BLaER1 (cell line): ENCODE data around the gene PTGDS.
A peak's percentile ranks its signal among the peaks of the same experiment; 100 is the strongest.

Source experiments
- H3K27ac ChIP-seq: shearing (Covaris generic); formaldehyde crosslinking; 2 replicates; pipeline ENCODE4 v1.8.1; 2022
- H3K27me3 ChIP-seq: shearing (Covaris generic); formaldehyde crosslinking; 2 replicates; pipeline ENCODE4 v1.8.1; 2022
- H3K36me3 ChIP-seq: shearing (Covaris generic); formaldehyde crosslinking; 2 replicates; pipeline ENCODE4 v1.8.1; 2022
- H3K4me1 ChIP-seq: shearing (Covaris generic); formaldehyde crosslinking; 2 replicates; pipeline ENCODE4 v1.8.1; 2022
- H3K4me2 ChIP-seq: shearing (Covaris generic); formaldehyde crosslinking; 2 replicates; pipeline ENCODE4 v1.8.1; 2022
- H3K4me3 ChIP-seq: shearing (Covaris generic); formaldehyde crosslinking; 2 replicates; pipeline ENCODE4 v1.8.1; 2022
- H3K9ac ChIP-seq: shearing (Covaris generic); formaldehyde crosslinking; 2 replicates; pipeline ENCODE4 v1.8.1; 2022
- H3K9me3 ChIP-seq: shearing (Covaris generic); formaldehyde crosslinking; 2 replicates; pipeline ENCODE4 v1.8.1; 2022
- H4K20me1 ChIP-seq: shearing (Covaris generic); formaldehyde crosslinking; 2 replicates; pipeline ENCODE4 v1.8.1; 2022
- Cebpa-rat ChIP-seq: shearing (Covaris generic); IDR thresholded peaks from 2 replicates; pipeline ENCODE4 v1.8.1; 2022

Gene PTGDS

GRCh38 chr9:136963341-136963740 lies 14.0 kb upstream of the PTGDS start:
- Histone ChIP-seq H3K36me3 (no peaks in the 10 kb centered on the region), H3K9me3 (no peaks in the 10 kb centered on the region), H3K27me3 (no peaks in the 10 kb centered on the region), H3K4me3 (no peak overlapping the region), H3K4me1 (peaks cover 26% of the 10 kb centered on the region), H3K9ac (no peak overlapping the region), H3K27ac (no peak overlapping the region), H4K20me1 (no peaks in the 10 kb centered on the region), H3K4me2 (no peak overlapping the region)
- TF ChIP-seq Cebpa-rat: no peak

GRCh38 chr9:136963751-136964150 lies 13.6 kb upstream of the PTGDS start:
- H3K9ac ChIP-seq: no peak overlapping the region
- no peak overlapping the region for H3K4me2 ChIP-seq
- H3K27ac ChIP-seq: no peak overlapping the region
- H3K4me1 ChIP-seq: peaks cover 26% of the 10 kb centered on the region
- H3K4me3 ChIP-seq: no peak overlapping the region
- no peaks in the 10 kb centered on the region for H3K36me3 ChIP-seq
- H3K9me3 ChIP-seq: no peaks in the 10 kb centered on the region
- H3K27me3 ChIP-seq: no peaks in the 10 kb centered on the region
- H4K20me1 ChIP-seq: no peaks in the 10 kb centered on the region
- no peak for TF ChIP-seq Cebpa-rat

- Histone ChIP-seq H3K9ac (no peak overlapping the region), H3K9me3 (no peaks in the 10 kb centered on the region), H3K27me3 (no peaks in the 10 kb centered on the region), H3K27ac (no peak overlapping the region), H3K4me1 (peaks cover 26% of the 10 kb centered on the region), H4K20me1 (no peaks in the 10 kb centered on the region), H3K4me2 (no peak overlapping the region), H3K36me3 (no peaks in the 10 kb centered on the region), H3K4me3 (no peak overlapping the region)
- no peak for TF ChIP-seq Cebpa-rat
These were observed 13.1 kb upstream of the PTGDS start for GRCh38 chr9:136964171-136964689.

GRCh38 chr9:136964833-136965422 lies 12.4 kb upstream of the PTGDS start:
- no peak for TF ChIP-seq Cebpa-rat
- Histone ChIP-seq H3K27me3 (no peaks in the 10 kb centered on the region), H3K9me3 (no peaks in the 10 kb centered on the region), H3K4me1 (peaks cover 21% of the 10 kb centered on the region), H3K9ac (no peak overlapping the region), H3K4me2 (no peak overlapping the region), H3K36me3 (no peaks in the 10 kb centered on the region), H3K27ac (no peak overlapping the region), H4K20me1 (no peaks in the 10 kb centered on the region), H3K4me3 (no peak overlapping the region)

- H3K36me3 ChIP-seq: no peaks in the 10 kb centered on the region
- peak overlapping the region; percentile 71 for H3K4me2 ChIP-seq
- TF ChIP-seq Cebpa-rat: no peak
- H3K9ac ChIP-seq: 0 out of 2 replicates have a peak overlapping the region, but pooled peaks have one; percentile 24
- H3K27me3 ChIP-seq: no peaks in the 10 kb centered on the region
- no peaks in the 10 kb centered on the region for H3K9me3 ChIP-seq
- no peaks in the 10 kb centered on the region for H4K20me1 ChIP-seq
- peaks cover 26% of the 10 kb centered on the region for H3K4me1 ChIP-seq
- H3K27ac ChIP-seq: no peak overlapping the region
- no peak overlapping the region for H3K4me3 ChIP-seq
These were observed 11.4 kb upstream of the PTGDS start for GRCh38 chr9:136965771-136966484.

GRCh38 chr9:136968333-136969127 lies 8.8 kb upstream of the PTGDS start:
- H3K9me3 ChIP-seq: no peaks in the 10 kb centered on the region
- H3K27ac ChIP-seq: no peak overlapping the region
- H3K9ac ChIP-seq: no peak overlapping the region
- no peaks in the 10 kb centered on the region for H3K36me3 ChIP-seq
- H3K4me1 ChIP-seq: peaks cover 35% of the 10 kb centered on the region
- TF ChIP-seq Cebpa-rat: no peak
- no peaks in the 10 kb centered on the region for H3K27me3 ChIP-seq
- no peaks in the 10 kb centered on the region for H4K20me1 ChIP-seq
- no peak overlapping the region for H3K4me2 ChIP-seq
- H3K4me3 ChIP-seq: no peak overlapping the region

- Histone ChIP-seq H3K27ac (peak overlapping the region; percentile 26; the same call in 1 of the 2 replicates), H3K9ac (no peak overlapping the region), H3K4me3 (no peak overlapping the region), H4K20me1 (no peaks in the 10 kb centered on the region), H3K27me3 (no peaks in the 10 kb centered on the region), H3K36me3 (no peaks in the 10 kb centered on the region), H3K4me2 (no peak overlapping the region), H3K4me1 (peaks cover 35% of the 10 kb centered on the region), H3K9me3 (no peaks in the 10 kb centered on the region)
- no peak for TF ChIP-seq Cebpa-rat
These were observed 8.2 kb upstream of the PTGDS start for GRCh38 chr9:136969150-136969549.

GRCh38 chr9:136969774-136970173 lies 7.5 kb upstream of the PTGDS start:
- no peak overlapping the region for H3K27ac ChIP-seq
- H3K9ac ChIP-seq: no peak overlapping the region
- no peaks in the 10 kb centered on the region for H3K27me3 ChIP-seq
- peak overlapping the region; percentile 62 for H3K4me2 ChIP-seq
- no peaks in the 10 kb centered on the region for H3K36me3 ChIP-seq
- H3K9me3 ChIP-seq: no peaks in the 10 kb centered on the region
- H3K4me3 ChIP-seq: no peak overlapping the region
- no peak for TF ChIP-seq Cebpa-rat
- no peaks in the 10 kb centered on the region for H4K20me1 ChIP-seq
- H3K4me1 ChIP-seq: peaks cover 40% of the 10 kb centered on the region

- no peaks in the 10 kb centered on the region for H4K20me1 ChIP-seq
- H3K9me3 ChIP-seq: no peaks in the 10 kb centered on the region
- H3K36me3 ChIP-seq: no peaks in the 10 kb centered on the region
These were observed 6.9 kb upstream of the PTGDS start for GRCh38 chr9:136970361-136970760.

GRCh38 chr9:136971746-136972145 lies 5.6 kb upstream of the PTGDS start:
- Histone ChIP-seq H3K27ac (no peak overlapping the region), H3K27me3 (no peaks in the 10 kb centered on the region), H3K4me3 (no peak overlapping the region), H3K4me1 (peaks cover 46% of the 10 kb centered on the region), H4K20me1 (no peaks in the 10 kb centered on the region), H3K36me3 (no peaks in the 10 kb centered on the region), H3K9me3 (no peaks in the 10 kb centered on the region), H3K9ac (no peak overlapping the region), H3K4me2 (no peak overlapping the region)
- no peak for TF ChIP-seq Cebpa-rat

More at GRCh38 chr9:136970361-136970760, 6.9 kb upstream of the PTGDS start:
- Histone ChIP-seq H3K4me1 (peaks cover 46% of the 10 kb centered on the region), H3K4me3 (no peak overlapping the region), H3K27me3 (no peaks in the 10 kb centered on the region), H3K4me2 (peak overlapping the region; percentile 62), H3K27ac (0 out of 2 replicates have a peak overlapping the region, but pooled peaks have one; percentile 30), H3K9ac (no peak overlapping the region)
- no peak for TF ChIP-seq Cebpa-rat
